Fibroblast of skin of back (primary cell): ENCODE data around the gene ROBO2.

Source experiments
- DNase-seq: peaks from one replicate; pipeline ENCODE4 v3.0.0-alpha.2; 2013

The ROBO2 gene

GRCh38 chr3:77191014-77191413, 151.1 kb downstream of the ROBO2 start:
- DNase-seq, result no peak

- DNase-seq, result no peak
Measured at GRCh38 chr3:77191640-77192039, 151.7 kb downstream of the ROBO2 start.

GRCh38 chr3:77195766-77196545, 156.1 kb downstream of the ROBO2 start:
- no peak for DNase-seq

- DNase-seq, result no peak
Measured at GRCh38 chr3:77197408-77197807, 157.5 kb downstream of the ROBO2 start.

GRCh38 chr3:77203851-77204250, 164.0 kb downstream of the ROBO2 start:
- DNase-seq, result no peak

GRCh38 chr3:77204788-77205187, 164.9 kb downstream of the ROBO2 start:
- no peak for DNase-seq

- no peak for DNase-seq
Measured at GRCh38 chr3:77207753-77208152, 167.9 kb downstream of the ROBO2 start.

GRCh38 chr3:77222701-77223100, 182.8 kb downstream of the ROBO2 start:
- no peak for DNase-seq

GRCh38 chr3:77227567-77227966, 187.7 kb downstream of the ROBO2 start:
- no peak for DNase-seq

GRCh38 chr3:77232557-77232956, 192.7 kb downstream of the ROBO2 start:
- no peak for DNase-seq

GRCh38 chr3:77234004-77234403, 194.1 kb downstream of the ROBO2 start:
- DNase-seq, result no peak

GRCh38 chr3:77236118-77236517, 196.2 kb downstream of the ROBO2 start:
- no peak for DNase-seq

GRCh38 chr3:77240072-77240650, 200.3 kb downstream of the ROBO2 start:
- no peak for DNase-seq

- no peak for DNase-seq
Measured at GRCh38 chr3:77242371-77242770, 202.5 kb downstream of the ROBO2 start.

- DNase-seq, result no peak
Measured at GRCh38 chr3:77244981-77245380, 205.1 kb downstream of the ROBO2 start.

GRCh38 chr3:77247061-77247460, 207.2 kb downstream of the ROBO2 start:
- peak; percentile 72 for DNase-seq

GRCh38 chr3:77247817-77248216, 207.9 kb downstream of the ROBO2 start:
- DNase-seq, result no peak

GRCh38 chr3:77248420-77248819, 208.5 kb downstream of the ROBO2 start:
- DNase-seq, result no peak

- DNase-seq, result no peak
Measured at GRCh38 chr3:77251136-77251535, 211.2 kb downstream of the ROBO2 start.

GRCh38 chr3:77254967-77255831, 215.3 kb downstream of the ROBO2 start:
- DNase-seq, result peak; percentile 62

GRCh38 chr3:77256584-77257503, 216.9 kb downstream of the ROBO2 start:
- peak; percentile 5 for DNase-seq

GRCh38 chr3:77259694-77260093, 219.8 kb downstream of the ROBO2 start:
- DNase-seq, result no peak
